ENCODE data around the gene BTNL8. TPM values are rescaled to one million over a fixed set of nuclear protein-coding genes. Genes with fewer than 3 reads are reported as not detected.

The BTNL8 gene
- polyA plus RNA-seq, 2 of the 4 experiments (the other 2 are of a cell fraction): not detected

DNA sequence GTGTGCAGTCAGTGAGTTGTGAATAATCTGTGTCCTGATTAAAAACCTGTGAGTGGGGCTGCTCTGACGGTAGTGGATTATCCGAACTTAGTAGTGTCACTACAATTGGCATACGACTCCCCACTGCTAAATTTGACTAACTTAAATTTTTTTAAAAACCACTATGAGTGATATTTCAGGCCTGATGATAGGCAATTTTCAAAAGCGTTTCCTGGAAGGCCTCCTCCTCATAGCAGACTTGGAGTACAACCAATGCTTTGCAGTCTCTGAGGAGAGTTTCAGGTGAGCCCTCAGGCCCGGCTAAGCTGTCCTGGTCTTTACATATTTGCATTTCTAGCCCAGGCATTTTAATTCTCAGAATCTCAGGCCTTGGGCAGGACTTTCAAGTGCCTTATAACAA, 10.8 kb downstream of the BTNL8 start:
- Histone ChIP-seq H3K4me2 (no peak overlapping the region), H3K9me3 (peaks cover 2% of the 10 kb centered on the region; the same call in 1 of the 3 replicates), H3K4me1 (no peaks in the 10 kb centered on the region), H3K27ac (no peak overlapping the region), H3K4me3 (no peak overlapping the region)
- POLR2A ChIA-PET: no interaction called here
- WGBS (ENCODE audit: missing lambda C conversion rate): 61% methylated on average over 5 of the region's 5 CpGs
- DNase-seq (ENCODE audit: low read depth in 1 of 2, low spot score in 1 of 2) (no peak), FAIRE-seq (no peak), ATAC-seq (no peak)
- no peak for TF ChIP-seq HDAC2 (IDR thresholded peaks at IDR 0.05)
- no peak for TF ChIP-seq ZSCAN20 (CRISPR knock-in tag; IDR thresholded peaks at IDR 0.05)
- TF ChIP-seq ZC3H11A (IDR thresholded peaks at IDR 0.05): no peak
- TF ChIP-seq CEBPB (IDR thresholded peaks at IDR 0.05): no peak
- no peak for TF ChIP-seq HOXB13 (CRISPR knock-in tag; IDR thresholded peaks at IDR 0.05; ENCODE audit: low read depth)
- TF ChIP-seq, protein P1, sequence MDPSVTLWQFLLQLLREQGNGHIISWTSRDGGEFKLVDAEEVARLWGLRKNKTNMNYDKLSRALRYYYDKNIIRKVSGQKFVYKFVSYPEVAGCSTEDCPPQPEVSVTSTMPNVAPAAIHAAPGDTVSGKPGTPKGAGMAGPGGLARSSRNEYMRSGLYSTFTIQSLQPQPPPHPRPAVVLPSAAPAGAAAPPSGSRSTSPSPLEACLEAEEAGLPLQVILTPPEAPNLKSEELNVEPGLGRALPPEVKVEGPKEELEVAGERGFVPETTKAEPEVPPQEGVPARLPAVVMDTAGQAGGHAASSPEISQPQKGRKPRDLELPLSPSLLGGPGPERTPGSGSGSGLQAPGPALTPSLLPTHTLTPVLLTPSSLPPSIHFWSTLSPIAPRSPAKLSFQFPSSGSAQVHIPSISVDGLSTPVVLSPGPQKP (IDR thresholded peaks at IDR 0.05; ENCODE audit: low read depth, low read length): no peak
- TF ChIP-seq BHLHE40 (IDR thresholded peaks at IDR 0.05; ENCODE audit: low read depth, low read length): no peak
- TF ChIP-seq ZFP36 (IDR thresholded peaks at IDR 0.05; ENCODE audit: borderline replicate concordance, partially characterized antibody): no peak
- TF ChIP-seq HOXB5 (CRISPR knock-in tag; IDR thresholded peaks at IDR 0.05): no peak
- no peak for TF ChIP-seq NR3C1 (IDR thresholded peaks at IDR 0.05)
- TF ChIP-seq, protein P2, sequence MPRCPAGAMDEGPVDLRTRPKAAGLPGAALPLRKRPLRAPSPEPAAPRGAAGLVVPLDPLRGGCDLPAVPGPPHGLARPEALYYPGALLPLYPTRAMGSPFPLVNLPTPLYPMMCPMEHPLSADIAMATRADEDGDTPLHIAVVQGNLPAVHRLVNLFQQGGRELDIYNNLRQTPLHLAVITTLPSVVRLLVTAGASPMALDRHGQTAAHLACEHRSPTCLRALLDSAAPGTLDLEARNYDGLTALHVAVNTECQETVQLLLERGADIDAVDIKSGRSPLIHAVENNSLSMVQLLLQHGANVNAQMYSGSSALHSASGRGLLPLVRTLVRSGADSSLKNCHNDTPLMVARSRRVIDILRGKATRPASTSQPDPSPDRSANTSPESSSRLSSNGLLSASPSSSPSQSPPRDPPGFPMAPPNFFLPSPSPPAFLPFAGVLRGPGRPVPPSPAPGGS (IDR thresholded peaks at IDR 0.05): no peak
- TF ChIP-seq, protein P3, sequence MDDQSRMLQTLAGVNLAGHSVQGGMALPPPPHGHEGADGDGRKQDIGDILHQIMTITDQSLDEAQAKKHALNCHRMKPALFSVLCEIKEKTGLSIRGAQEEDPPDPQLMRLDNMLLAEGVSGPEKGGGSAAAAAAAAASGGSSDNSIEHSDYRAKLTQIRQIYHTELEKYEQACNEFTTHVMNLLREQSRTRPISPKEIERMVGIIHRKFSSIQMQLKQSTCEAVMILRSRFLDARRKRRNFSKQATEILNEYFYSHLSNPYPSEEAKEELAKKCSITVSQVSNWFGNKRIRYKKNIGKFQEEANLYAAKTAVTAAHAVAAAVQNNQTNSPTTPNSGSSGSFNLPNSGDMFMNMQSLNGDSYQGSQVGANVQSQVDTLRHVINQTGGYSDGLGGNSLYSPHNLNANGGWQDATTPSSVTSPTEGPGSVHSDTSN (IDR thresholded peaks at IDR 0.05): no peak
- no peak for TF ChIP-seq RARB (CRISPR knock-in tag; IDR thresholded peaks at IDR 0.05)
- no peak for TF ChIP-seq HEYL (CRISPR knock-in tag; IDR thresholded peaks at IDR 0.05)
- TF ChIP-seq TP53 (CRISPR knock-in tag; IDR thresholded peaks at IDR 0.05): no peak
- no peak for TF ChIP-seq FOXS1 (CRISPR knock-in tag; IDR thresholded peaks at IDR 0.05)
- CTCF ChIA-PET: interaction anchor here (1.7 kb wide), 1 partner anchor 10 kb away, joined by 4 read pairs; the partner anchor contains the start of gene BTNL8

DNA sequence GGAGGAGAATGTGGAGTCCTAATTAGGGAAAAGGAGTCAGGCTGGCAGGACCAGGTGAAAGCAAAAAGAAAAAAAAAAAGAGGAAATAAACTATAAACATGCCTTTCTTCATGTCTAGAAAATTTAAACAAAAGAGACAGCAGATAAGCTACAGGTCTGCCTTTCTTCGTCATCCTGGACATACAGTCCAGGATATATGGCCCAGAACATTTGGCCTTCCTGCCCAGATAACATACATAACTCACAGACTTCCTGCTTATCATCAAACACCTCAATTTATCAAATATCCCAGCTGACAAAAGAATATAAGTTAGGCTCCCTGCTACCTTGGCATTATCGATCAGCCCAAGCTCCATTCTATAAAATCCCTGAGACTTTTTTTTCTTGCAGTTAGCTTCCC, 11.2 kb downstream of the BTNL8 start:
- 23% methylated on average over 2 of the region's 2 CpGs for WGBS (ENCODE audit: missing lambda C conversion rate)
- CTCF ChIA-PET: interaction anchor here (1.7 kb wide), 1 partner anchor 11 kb away, joined by 4 read pairs; the partner anchor contains the start of gene BTNL8
- DNase-seq (ENCODE audit: low read depth in 1 of 2, low spot score in 1 of 2) (no peak), FAIRE-seq (no peak), ATAC-seq (no peak)
- TF ChIP-seq HOXB5 (CRISPR knock-in tag; IDR thresholded peaks at IDR 0.05) (no peak), EHF (CRISPR knock-in tag; IDR thresholded peaks at IDR 0.05) (no peak), KDM1A (IDR thresholded peaks at IDR 0.05; ENCODE audit: low read depth) (no peak)
- TF ChIP-seq, protein P2 (IDR thresholded peaks at IDR 0.05): no peak
- no peak overlapping the region for H3K4me2 ChIP-seq
- POLR2A ChIA-PET: no interaction called here
- no peak overlapping the region for H3K27ac ChIP-seq
- H3K4me1 ChIP-seq: no peaks in the 10 kb centered on the region
- peaks cover 2% of the 10 kb centered on the region; the same call in 1 of the 3 replicates for H3K9me3 ChIP-seq
- no peak overlapping the region for H3K4me3 ChIP-seq

DNA sequence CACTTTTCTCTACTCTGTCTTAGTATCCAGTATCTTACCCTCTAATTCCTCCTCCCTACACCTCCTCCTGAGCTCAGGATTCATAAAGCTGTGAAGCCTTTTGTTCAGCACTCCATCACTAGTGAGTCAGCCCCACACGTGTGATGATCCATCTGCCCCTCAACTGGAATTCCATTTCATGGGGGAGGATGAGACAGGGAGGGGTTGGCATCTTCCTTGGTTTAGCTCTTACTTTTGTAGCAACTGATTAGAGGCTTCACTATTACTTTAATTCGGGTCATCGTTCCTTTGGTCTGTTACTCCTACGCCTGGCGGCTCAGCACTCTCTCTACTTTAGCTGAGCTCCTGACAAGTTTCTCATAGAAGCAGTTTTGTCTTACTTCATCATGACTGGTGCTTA, 11.8 kb downstream of the BTNL8 start:
- ChIA-PET POLR2A (no interaction called here), CTCF (no interaction called here)
- no peak for DNase-seq (ENCODE audit: low read depth in 1 of 2, low spot score in 1 of 2)
- no peak overlapping the region for H3K4me2 ChIP-seq
- ATAC-seq: no peak
- peaks cover 2% of the 10 kb centered on the region; the same call in 1 of the 3 replicates for H3K9me3 ChIP-seq
- TF ChIP-seq CEBPB (IDR thresholded peaks at IDR 0.05) (no peak), TFCP2L1 (CRISPR knock-in tag; IDR thresholded peaks at IDR 0.05) (no peak), ZNF302 (CRISPR knock-in tag; IDR thresholded peaks at IDR 0.05) (no peak), HOXA7 (CRISPR knock-in tag; IDR thresholded peaks at IDR 0.05) (no peak), RAD21 (conservative IDR thresholded peaks at IDR 0.05 in 1 of 2, IDR thresholded peaks at IDR 0.05 in 1 of 2) (no peak), NR3C1 (IDR thresholded peaks at IDR 0.05) (no peak)
- TF ChIP-seq, protein P4, sequence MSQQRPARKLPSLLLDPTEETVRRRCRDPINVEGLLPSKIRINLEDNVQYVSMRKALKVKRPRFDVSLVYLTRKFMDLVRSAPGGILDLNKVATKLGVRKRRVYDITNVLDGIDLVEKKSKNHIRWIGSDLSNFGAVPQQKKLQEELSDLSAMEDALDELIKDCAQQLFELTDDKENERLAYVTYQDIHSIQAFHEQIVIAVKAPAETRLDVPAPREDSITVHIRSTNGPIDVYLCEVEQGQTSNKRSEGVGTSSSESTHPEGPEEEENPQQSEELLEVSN (IDR thresholded peaks at IDR 0.05; ENCODE audit: borderline replicate concordance, low read depth): no peak
- TF ChIP-seq, protein P5, sequence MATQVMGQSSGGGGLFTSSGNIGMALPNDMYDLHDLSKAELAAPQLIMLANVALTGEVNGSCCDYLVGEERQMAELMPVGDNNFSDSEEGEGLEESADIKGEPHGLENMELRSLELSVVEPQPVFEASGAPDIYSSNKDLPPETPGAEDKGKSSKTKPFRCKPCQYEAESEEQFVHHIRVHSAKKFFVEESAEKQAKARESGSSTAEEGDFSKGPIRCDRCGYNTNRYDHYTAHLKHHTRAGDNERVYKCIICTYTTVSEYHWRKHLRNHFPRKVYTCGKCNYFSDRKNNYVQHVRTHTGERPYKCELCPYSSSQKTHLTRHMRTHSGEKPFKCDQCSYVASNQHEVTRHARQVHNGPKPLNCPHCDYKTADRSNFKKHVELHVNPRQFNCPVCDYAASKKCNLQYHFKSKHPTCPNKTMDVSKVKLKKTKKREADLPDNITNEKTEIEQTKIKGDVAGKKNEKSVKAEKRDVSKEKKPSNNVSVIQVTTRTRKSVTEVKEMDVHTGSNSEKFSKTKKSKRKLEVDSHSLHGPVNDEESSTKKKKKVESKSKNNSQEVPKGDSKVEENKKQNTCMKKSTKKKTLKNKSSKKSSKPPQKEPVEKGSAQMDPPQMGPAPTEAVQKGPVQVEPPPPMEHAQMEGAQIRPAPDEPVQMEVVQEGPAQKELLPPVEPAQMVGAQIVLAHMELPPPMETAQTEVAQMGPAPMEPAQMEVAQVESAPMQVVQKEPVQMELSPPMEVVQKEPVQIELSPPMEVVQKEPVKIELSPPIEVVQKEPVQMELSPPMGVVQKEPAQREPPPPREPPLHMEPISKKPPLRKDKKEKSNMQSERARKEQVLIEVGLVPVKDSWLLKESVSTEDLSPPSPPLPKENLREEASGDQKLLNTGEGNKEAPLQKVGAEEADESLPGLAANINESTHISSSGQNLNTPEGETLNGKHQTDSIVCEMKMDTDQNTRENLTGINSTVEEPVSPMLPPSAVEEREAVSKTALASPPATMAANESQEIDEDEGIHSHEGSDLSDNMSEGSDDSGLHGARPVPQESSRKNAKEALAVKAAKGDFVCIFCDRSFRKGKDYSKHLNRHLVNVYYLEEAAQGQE (IDR thresholded peaks at IDR 0.05): no peak
- no peak overlapping the region for H3K27ac ChIP-seq
- no peak for FAIRE-seq
- H3K4me1 ChIP-seq: no peaks in the 10 kb centered on the region
- H3K4me3 ChIP-seq: no peak overlapping the region
- WGBS (ENCODE audit: missing lambda C conversion rate): 56% methylated on average over 5 of the region's 5 CpGs
